GM12878 (cell line): ENCODE results near the gene PTPRJ. TPM values are rescaled to one million over a fixed set of nuclear protein-coding genes. Genes with fewer than 3 reads are reported as not detected.

Experiments
- ATF7 ChIP-seq: fragments of 450-650 bp; IDR thresholded peaks from 2 replicates; pipeline ENCODE4 v1.6.1; 2016; ENCODE audit warnings: low read depth, mild to moderate bottlenecking
- BACH1 ChIP-seq: fragments of 450-650 bp; IDR thresholded peaks from 2 replicates; pipeline ENCODE4 v1.6.1; 2017; ENCODE audit warnings: mild to moderate bottlenecking, borderline replicate concordance
- BMI1 ChIP-seq: fragments of 450-650 bp; IDR thresholded peaks from 2 replicates; pipeline ENCODE4 v1.6.1; 2016; ENCODE audit warnings: mild to moderate bottlenecking, moderate library complexity, borderline replicate concordance
- CBFB ChIP-seq: IDR thresholded peaks from 2 replicates; pipeline ENCODE4 v1.6.1; 2016; ENCODE audit warnings: antibody characterized with exemption, low read depth
- CHD2 ChIP-seq: IDR thresholded peaks from 2 replicates; pipeline ENCODE4 v1.6.1; 2011; ENCODE audit warnings: low read depth, low read length, improper control_type of control experiment, borderline replicate concordance
- CREM ChIP-seq: IDR thresholded peaks from 2 replicates; pipeline ENCODE4 v1.6.1; 2014; ENCODE audit warnings: antibody characterized with exemption, low read depth
- DPF2 ChIP-seq: fragments of 450-650 bp; IDR thresholded peaks from 2 replicates; pipeline ENCODE4 v1.6.1; 2017; ENCODE audit warnings: mild to moderate bottlenecking
- EED ChIP-seq: sonication (generic); IDR thresholded peaks from 2 replicates; pipeline ENCODE4 v1.6.1; 2016; ENCODE audit warnings: antibody characterized with exemption, low read depth
- IKZF1 ChIP-seq: fragments of 450-650 bp; conservative IDR thresholded peaks from 2 replicates; pipeline ENCODE4 v1.6.1; 2017; ENCODE audit warnings: antibody characterized with exemption, mild to moderate bottlenecking
- IKZF2 ChIP-seq, 2 experiments: fragments of 450-650 bp; IDR thresholded peaks; 2 replicates each; pipeline ENCODE4 v1.6.1; 2017; ENCODE audit warnings: mild to moderate bottlenecking in 2 of 2, moderate library complexity in 2 of 2
- IRF4 ChIP-seq: IDR thresholded peaks from 2 replicates; pipeline ENCODE4 v1.6.1; 2011; ENCODE audit warnings: low read depth, low read length
- MEF2A ChIP-seq: IDR thresholded peaks from 2 replicates; pipeline ENCODE4 v1.6.1; 2011; ENCODE audit warnings: low read depth, mild to moderate bottlenecking, low read length, moderate library complexity; ENCODE audit not compliant: insufficient read depth
- MEF2B ChIP-seq: fragments of 450-650 bp; IDR thresholded peaks from 2 replicates; pipeline ENCODE4 v1.6.1; 2018; ENCODE audit warnings: mild to moderate bottlenecking, moderate library complexity; ENCODE audit not compliant: partially characterized antibody, poor library complexity, severe bottlenecking
- MTA2 ChIP-seq: fragments of 450-650 bp; IDR thresholded peaks from 2 replicates; pipeline ENCODE4 v1.6.1; 2016; ENCODE audit warnings: low read depth, mild to moderate bottlenecking, moderate library complexity
- MTA3 ChIP-seq: IDR thresholded peaks from 2 replicates; pipeline ENCODE4 v1.6.1; 2012; ENCODE audit warnings: low read length, inconsistent platforms, borderline replicate concordance
- NR2F1 ChIP-seq: fragments of 450-650 bp; conservative IDR thresholded peaks from 2 replicates; pipeline ENCODE4 v1.6.1; 2017; ENCODE audit warnings: mild to moderate bottlenecking
- RUNX3 ChIP-seq: IDR thresholded peaks from 2 replicates; pipeline ENCODE4 v1.6.1; 2012; ENCODE audit warnings: low read length, inconsistent platforms
- SMC3 ChIP-seq: IDR thresholded peaks from 2 replicates; pipeline ENCODE4 v1.6.1; 2011; ENCODE audit warnings: low read length, improper control_type of control experiment, borderline replicate concordance
- ZBED1 ChIP-seq: IDR thresholded peaks from 2 replicates; pipeline ENCODE4 v1.6.1; 2016; ENCODE audit warnings: borderline replicate concordance
- ZNF384 ChIP-seq: IDR thresholded peaks from 2 replicates; pipeline ENCODE4 v1.6.1; 2012; ENCODE audit warnings: low read depth, mild to moderate bottlenecking, low read length, improper control_type of control experiment, borderline replicate concordance
- polyA plus RNA-seq, 11 experiments: library from polyadenylated mRNA; depleted of rRNA in 4 of 11; unstranded in 6 of 11; stranded (reverse) in 5 of 11; fragments of >200 nt; fragmentation: Nextera tagmentation in 4 of 11; fragmentation: Illumina TruSeq in 1 of 11; extraction: Ambion mirVana in 4 of 11; extraction: Trizol in 1 of 11; gene quantifications; 1 replicate in 1 of 11; 2 replicates in 10 of 11; pipeline versions ENCODE4 v1.2.1 to v1.2.3, GENCODE V29; 2011 to 2016; ENCODE audit warnings: inconsistent platforms in 2 of 11, missing spikeins in 2 of 11, low read depth in 1 of 11
- total RNA-seq, 4 experiments: library from RNA; depleted of rRNA in 3 of 4; stranded (reverse); fragments of >200 nt in 3 of 4; fragmentation: Illumina TruSeq in 1 of 4; extraction: Trizol in 1 of 4; gene quantifications; 2 replicates each; pipeline versions ENCODE4 v1.2.1 to v1.2.3, GENCODE V29; 2013 to 2021
- TF ChIP-seq, protein P1 (sequence below): fragments of 450-650 bp; formaldehyde crosslinking; IDR thresholded peaks from 2 replicates; pipeline ENCODE4 v1.5.0; 2022; ENCODE audit warnings: mild to moderate bottlenecking, missing genetic modification characterization
- TF ChIP-seq, protein P2 (sequence below): IDR thresholded peaks from 2 replicates; pipeline ENCODE4 v1.6.1; 2012; ENCODE audit warnings: low read depth, low read length, improper control_type of control experiment

Gene PTPRJ
- total and polyA plus RNA-seq, 10 of the 15 experiments (the other 5 are each of a cell fraction or from before 2014, with no cell fraction given), result 0.22 to 22.4 (median 7.4) TPM

DNA sequence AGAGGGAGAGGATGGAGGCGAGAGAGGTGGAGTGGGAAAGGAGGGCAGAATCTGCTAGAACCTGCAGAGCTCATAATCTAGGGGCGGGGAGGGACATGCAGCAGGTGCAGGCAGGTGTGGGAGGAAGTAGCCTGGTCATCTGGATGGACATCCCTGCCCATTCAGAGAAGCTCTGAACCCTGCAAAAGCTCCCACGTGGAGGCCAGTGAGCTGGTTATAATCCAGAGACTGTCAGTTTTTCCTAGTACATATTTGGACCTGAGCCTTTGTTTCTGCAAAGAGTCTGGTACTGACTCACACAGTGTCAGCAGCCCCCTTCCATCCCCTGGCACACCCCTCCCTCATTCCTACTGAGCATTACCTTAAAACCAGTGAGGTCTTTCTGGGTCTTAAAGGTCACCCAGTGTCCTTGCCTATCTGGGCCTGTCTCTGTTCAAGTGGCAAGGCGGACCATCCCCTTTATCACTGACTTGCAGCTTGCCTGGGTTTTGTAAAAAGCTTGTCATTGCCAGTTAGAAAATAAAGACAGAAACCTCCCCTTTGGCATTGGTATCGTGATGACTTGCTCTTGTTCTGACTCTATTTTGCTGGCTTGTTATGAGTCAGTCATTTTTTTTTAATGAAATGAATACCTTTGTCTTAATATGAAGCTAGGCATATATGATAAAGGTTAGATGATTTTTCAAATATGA lies 26.1 kb downstream of the PTPRJ start (continued):
- TF ChIP-seq, protein P1, sequence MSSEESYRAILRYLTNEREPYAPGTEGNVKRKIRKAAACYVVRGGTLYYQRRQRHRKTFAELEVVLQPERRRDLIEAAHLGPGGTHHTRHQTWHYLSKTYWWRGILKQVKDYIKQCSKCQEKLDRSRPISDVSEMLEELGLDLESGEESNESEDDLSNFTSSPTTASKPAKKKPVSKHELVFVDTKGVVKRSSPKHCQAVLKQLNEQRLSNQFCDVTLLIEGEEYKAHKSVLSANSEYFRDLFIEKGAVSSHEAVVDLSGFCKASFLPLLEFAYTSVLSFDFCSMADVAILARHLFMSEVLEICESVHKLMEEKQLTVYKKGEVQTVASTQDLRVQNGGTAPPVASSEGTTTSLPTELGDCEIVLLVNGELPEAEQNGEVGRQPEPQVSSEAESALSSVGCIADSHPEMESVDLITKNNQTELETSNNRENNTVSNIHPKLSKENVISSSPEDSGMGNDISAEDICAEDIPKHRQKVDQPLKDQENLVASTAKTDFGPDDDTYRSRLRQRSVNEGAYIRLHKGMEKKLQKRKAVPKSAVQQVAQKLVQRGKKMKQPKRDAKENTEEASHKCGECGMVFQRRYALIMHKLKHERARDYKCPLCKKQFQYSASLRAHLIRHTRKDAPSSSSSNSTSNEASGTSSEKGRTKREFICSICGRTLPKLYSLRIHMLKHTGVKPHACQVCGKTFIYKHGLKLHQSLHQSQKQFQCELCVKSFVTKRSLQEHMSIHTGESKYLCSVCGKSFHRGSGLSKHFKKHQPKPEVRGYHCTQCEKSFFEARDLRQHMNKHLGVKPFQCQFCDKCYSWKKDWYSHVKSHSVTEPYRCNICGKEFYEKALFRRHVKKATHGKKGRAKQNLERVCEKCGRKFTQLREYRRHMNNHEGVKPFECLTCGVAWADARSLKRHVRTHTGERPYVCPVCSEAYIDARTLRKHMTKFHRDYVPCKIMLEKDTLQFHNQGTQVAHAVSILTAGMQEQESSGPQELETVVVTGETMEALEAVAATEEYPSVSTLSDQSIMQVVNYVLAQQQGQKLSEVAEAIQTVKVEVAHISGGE (CRISPR knock-in tag), result no peak
- peak; percentile 20 for TF ChIP-seq MEF2B
- TF ChIP-seq MTA2, result peak; percentile 65; the same call in 1 of the 2 replicates
- TF ChIP-seq CREM, result peak; percentile 92
- peak; percentile 62; the same call in 1 of the 2 replicates for TF ChIP-seq BACH1
- 0 out of 2 replicates have a peak, but pooled peaks have one; percentile 51 for TF ChIP-seq ZNF384
- TF ChIP-seq ATF7, result peak; percentile 54
- peak; percentile 86 for TF ChIP-seq EED
- TF ChIP-seq IKZF1, result 0 out of 2 replicates have a peak, but pooled peaks have one; percentile 42
- TF ChIP-seq SMC3, result no peak
- peak; percentile 90 for TF ChIP-seq DPF2
- peak; percentile 96 for TF ChIP-seq MTA3
- no peak for TF ChIP-seq CHD2
- TF ChIP-seq RUNX3, result peak; percentile 89
- peak; percentile 54 to 76; a peak in 3 of 4 replicates for TF ChIP-seq IKZF2 (IDR thresholded peaks at IDR 0.05)
- 0 out of 2 replicates have a peak, but pooled peaks have one; percentile 14 for TF ChIP-seq BMI1
- TF ChIP-seq MEF2A, result peak; percentile 87
- TF ChIP-seq, protein P2, sequence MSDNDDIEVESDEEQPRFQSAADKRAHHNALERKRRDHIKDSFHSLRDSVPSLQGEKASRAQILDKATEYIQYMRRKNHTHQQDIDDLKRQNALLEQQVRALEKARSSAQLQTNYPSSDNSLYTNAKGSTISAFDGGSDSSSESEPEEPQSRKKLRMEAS, result no peak
- peak; percentile 99 for TF ChIP-seq IRF4
- TF ChIP-seq CBFB, result peak; percentile 68; the same call in 1 of the 2 replicates
- TF ChIP-seq ZBED1, result peak; percentile 83
- TF ChIP-seq NR2F1, result peak; percentile 53
- TF ChIP-seq, all 136 proteins: peak for 41
